NCI-H446 treated with DMSO at 0.1 percent for 48 hours (cell line): Measurements from ENCODE around the gene MLST8.
"Not testable (repeated sequence)": the region's sequence is repeated elsewhere in the genome, so short reads cannot be mapped to it uniquely, and the experiment has no call there.

Source experiments
- DNase-seq: peaks from one replicate; lab custom pipeline; 2025; lab: John Stamatoyannopoulos, UW

MLST8 gene

DNA sequence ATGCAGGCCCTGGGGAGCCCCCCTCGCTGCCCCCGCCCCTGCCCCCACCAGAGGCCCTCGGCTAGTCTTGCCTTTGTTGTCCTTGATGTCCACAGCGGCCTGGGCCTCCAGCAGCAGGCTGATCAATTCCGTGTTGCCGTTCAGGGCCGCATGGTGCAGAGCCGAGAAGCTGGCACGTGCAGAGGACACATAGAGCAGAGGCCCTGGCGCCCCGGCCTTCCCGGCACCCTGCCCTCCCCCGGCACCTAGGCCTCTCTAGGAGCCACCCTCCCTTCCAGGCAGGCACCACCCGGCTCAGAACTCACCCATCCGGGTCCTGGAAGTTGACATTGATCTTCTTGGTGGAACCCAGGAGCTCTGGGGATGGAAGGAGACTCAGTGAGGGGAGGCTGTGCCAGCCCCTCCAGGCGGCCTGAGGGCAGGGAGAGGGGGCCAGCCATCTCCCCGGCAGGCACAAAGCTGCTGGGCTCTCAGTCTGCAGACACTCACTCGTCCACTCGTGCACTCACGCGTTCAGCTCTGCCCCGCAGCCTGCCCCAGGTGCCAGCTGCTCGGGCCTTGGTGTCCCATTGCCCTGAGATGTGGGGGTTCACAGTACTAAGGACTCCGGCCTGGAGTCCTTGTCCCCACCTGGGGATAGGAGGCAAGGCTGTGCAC is 15.1 kb upstream of the MLST8 start:
- DNase-seq: no peak

DNA sequence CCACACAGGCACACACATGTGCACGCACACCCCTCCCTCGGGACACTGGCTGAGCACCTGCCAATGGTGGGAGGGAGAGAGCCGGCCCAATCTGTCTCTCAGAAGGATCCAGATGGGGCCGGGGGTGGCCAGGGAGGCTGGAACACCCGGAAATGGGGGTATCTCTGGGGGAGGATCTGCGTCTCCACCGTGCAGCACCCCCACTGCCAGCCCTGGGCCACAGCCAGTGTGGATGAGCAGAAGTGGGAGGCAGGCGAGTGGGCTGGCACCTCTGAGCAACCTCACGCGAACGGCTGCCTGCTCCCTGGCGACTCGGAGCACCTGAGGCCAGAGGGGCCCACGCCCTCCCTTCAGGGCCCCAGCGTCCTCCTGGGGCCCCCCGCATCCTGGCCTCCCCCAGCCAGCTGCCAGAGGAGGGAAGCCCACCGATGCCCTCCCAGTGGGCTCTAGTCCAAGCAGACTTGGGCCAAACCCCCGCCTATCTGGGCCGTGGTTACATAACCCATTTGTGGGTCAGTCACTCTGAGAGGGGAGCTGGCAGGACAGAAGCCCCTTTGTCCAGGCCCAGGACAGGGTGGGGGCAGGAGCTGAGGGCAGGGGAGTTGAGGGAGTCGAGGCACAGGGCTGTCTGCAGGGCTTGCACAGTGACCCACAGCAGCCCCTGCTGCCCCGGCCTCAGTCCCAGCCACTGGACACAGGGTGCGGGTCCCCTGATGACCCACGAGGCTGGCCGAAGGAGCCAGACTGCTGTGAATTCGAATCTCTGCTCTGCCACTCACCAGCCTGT is 14.4 kb upstream of the MLST8 start:
- DNase-seq: no peak

DNA sequence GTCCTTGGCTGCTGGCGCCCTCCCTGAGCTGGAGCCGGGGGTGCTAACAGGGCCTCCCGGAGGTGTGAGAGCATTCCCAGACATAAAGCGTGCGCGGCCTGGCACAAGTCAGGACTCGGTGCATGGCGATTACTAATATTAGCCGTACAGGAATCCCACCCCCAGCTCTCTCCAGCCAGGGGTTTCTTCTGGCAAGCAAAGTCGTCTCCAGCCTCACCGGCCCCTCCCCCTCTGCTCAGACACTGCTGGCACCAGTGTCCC is 13.9 kb upstream of the MLST8 start:
- DNase-seq: no peak

DNA sequence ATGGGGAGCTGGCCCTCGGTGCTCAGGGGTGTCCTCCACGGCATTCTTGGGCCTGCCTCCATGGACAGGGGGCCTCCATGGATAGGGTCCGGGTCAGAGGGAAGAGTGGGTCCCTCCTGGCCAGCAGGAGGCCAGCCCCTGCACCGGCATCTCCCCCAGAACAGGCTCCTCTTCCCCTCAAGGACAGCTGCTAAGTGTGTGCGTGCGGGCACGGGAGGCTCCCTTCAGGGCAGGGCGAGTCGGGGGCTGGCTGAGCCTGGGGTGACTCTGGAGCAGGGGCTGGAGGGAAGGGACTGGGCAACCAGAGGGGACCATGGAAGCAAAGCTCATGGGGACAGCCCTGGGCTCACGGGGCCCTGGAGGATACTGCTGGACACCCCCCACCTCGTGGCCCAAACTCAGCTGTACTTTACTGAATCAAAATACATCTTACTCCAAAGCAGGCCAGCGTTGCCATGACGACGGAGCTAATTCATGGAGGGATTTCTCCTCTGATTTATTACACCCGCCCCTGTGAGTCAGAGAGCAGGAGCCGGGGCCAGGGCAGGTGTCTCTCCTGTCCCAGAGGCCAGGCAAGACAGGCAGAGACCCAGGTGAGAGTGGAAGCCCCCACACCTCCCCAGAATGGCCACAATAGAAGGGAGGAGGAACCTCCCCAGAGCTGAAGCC is 11.0 kb upstream of the MLST8 start:
- DNase-seq: no peak

DNA sequence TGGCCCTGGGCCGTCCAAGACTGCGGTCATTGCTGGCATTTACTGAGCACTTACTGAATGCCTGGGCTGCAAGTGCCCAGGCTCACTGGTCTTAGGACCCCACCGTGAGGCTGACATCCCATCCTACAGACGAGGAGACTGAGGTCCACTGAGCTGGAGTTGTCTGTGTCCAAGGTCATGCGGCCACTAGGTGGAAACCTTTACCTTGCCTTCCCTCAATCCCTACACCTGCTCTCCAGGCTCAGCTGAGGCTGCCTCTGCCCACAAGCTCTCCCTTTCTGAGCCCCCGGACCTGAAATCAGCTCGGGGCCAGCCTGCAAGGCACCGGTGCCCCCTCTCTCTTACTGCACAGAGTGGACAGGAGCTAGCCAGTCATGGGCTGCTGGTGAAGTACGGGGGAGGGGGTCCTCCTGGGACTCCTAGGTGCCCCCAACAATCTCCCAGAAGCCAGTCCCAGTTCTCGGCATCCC is 10.4 kb upstream of the MLST8 start:
- no peak for DNase-seq

DNA sequence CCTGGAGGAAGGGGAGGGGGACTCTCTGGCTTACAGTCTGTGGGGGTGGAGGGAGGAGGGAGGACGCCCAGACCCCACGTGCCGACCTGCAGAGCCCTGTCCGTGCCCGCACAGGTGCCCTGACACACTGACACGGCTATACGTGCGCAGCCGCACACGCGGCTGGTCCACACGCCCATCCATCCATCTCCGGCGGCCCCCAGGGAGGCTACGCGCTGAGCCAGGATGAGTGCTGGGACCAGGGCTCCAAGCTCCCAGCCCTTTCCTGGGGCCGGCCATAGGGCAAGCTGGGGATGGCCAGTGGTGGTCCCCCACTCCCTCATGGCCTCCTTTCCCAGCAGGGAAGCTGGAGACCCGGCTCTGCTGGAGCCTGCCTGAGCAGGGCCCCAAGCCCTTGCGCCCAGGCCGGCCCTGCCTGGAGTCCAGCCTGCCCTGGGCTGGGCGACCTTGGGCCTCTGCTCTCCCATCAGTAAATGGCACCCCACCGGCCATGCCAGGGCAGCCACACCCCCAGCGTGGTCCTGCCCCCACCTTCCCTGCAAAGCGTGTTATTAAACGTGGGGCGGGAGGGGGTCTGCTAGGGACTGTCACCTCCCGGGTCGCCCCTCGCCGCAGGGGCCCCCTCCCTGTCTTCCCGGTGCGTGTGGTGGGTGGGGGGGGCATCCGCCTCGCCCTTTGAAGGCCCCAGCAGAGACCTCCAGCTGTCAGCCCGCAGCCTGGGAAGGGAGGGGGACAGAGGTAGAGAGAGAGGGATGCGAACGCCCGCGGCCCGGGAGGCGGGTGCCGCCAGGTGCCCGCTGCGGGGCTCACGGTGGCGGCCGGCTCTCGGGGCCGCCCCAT is 9.7 kb upstream of the MLST8 start:
- no peak for DNase-seq

DNA sequence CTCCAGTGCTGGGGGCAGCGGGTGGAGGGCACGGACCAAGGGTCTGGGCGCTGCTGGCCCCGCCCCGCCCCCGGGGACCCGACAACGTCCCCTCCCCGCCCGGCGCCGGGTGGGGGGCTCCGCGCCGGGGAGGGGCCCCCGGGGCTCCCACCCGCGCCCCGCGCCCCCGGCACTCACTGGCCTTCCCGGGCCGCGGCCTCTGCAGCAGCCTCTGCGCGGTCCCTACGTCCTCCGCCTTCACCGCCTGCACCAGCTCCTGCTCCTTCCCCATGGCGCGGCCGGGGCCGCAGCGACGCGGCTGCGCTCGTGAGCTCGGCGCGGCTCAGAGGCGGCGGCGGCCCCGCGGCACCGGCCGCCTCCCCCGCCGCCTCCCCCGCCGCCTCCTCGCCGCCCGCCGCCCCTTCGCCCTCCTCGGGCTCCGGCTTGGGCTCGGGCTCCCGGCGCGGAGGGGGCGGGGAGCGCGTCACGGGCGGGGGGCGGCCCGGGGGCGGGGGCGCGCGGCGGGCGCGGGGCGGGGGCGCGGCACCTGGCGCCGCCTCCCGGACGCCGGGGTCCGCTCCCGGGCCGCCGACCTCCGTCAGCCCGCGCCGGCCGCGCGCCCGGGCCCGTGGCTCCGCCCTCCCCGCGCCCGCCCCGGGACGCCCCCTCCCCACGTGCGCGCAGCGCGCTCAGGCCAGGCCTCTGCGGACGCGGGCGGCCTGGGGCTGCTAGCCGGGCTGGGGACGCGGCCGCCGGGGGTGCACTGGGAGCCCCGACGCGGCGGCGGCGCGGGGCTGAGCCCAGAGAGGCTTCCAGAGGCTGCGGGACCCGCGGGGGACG is 8.9 kb upstream of the MLST8 start, which contains the start of gene CASKIN1:
CASKIN1 (minus strand) TSS at position 444 of the 819 bp plus-strand sequence; CDS start at position 271, 173 bp downstream.
- no peak for DNase-seq

DNA sequence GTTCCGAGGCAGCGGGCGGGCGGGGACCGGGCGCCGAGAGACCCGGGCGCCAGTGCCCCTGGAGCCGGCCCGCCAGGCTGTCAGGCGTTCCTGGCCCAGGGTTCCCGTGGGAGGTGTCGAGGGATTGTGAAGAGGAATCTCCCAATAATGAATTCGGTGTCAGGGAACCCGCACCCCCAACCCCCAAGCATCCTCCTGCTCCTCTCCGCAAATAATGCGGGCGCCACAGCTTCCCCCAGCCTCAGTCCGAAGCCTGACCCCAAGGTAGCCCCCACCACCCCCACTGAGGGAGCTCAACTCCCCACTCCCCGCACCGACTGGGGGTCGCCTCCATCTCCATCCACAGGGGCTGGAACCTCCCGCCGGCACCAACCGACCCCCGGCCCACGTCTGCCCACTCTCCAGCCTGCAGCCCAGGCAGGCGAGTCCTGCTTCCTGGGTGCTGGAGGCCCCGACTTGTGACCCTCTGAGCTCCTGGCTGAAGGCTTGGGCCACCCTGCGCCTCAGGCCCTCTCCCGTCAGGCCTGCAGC is 8.2 kb upstream of the MLST8 start:
- no peak for DNase-seq

DNA sequence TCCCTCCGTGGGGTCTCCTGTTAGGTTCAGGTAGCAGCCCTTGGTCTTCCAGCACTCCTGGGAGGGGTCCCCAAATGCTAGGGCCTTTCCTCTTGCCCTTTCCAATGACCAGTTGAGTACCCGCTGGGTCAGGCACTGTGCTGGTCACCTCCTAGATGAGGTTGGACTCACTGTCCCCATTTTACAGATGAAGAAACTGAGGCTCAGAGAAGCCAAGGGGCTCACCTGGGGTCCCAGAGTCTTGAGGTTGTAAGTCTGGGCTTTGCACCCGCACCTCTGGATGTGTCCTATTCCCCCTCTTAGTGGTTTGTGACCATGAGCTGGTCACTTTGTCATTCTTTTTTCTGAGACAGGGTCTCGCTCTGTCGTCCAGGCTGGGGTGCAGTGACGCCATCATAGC is 7.5 kb upstream of the MLST8 start:
- no peak for DNase-seq

DNA sequence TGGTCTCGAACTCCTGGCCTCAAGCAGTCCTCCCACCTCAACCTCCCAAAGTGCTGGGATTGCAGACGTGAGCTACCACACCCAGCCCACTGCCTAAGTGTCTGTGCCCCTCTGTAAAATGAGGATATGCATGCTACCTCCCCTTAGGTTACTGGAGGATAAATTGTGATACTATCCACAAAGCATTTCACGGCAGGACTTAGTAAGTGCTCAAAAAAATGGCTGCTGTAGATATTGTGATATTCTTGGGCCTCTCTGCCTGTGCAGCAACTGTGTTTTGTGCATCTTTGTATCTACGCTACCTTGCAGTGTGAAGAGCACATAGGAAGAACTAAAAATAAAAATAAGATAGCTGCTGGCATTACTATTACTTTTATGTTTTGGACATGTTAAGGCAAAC is 7.0 kb upstream of the MLST8 start:
- no peak for DNase-seq

DNA sequence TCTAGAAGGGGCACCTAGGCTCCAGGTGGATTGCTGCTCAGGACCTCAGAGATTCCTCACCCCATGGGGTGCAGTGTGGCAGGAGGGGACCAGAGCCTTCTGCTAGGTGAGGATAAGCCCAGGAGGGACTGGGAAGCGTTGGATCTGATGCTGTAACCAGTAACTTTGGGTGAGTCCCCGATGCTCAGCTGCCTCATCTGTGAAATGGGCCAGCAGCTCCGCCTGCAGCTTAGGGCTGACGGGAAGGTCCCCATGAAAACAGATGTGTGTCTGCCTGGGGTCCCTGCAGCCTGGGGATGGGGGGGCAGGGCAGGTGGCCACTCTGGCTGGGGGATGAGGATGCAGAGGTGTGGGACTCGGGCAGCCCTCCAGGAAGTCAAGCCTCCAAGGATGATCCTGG is 6.2 kb upstream of the MLST8 start:
- no peak for DNase-seq

DNA sequence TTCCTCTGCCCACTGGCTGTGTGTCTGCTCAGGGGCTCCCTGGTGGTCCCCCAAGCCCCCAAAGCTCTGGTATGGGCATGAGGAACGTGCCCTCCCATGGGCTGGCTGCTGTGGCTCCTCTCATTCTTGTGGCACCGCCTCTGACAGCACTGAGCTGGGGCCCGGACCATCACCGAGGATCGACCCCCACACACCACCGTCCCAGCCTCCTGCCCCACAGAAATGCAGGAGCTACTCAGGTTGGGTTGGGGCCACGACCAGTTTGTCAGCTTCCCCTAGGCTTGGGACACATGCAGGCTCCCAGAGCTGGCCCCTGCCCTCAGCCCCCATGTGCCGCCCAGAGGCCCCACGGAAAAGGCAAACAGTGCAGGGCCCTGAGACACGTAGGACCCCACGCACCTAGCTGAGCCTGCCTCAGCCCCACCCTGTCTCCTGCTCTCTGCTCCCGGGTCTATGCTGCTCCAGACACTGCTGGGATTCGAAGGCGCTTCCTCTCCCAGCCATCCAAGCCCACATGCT is 5.6 kb upstream of the MLST8 start:
- DNase-seq: no peak

DNA sequence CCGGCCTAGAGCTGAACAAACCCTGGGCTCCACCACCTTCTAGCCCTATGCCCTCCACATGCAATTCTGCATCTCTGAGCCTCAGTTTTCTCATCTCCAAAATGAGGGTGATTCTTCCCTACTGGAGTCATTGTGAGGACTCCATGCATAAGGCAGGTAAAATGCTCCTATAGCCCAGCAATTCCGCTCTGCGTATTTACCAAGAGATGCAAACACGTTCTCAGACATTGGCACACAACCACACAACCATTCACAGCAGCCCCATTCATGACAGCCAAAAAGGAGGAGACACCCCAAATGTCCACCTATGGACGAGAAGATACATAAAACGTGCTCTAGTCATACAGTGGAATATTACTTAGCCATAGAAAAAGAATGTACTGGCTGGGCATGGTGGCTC is 4.9 kb upstream of the MLST8 start:
- no peak for DNase-seq

DNA sequence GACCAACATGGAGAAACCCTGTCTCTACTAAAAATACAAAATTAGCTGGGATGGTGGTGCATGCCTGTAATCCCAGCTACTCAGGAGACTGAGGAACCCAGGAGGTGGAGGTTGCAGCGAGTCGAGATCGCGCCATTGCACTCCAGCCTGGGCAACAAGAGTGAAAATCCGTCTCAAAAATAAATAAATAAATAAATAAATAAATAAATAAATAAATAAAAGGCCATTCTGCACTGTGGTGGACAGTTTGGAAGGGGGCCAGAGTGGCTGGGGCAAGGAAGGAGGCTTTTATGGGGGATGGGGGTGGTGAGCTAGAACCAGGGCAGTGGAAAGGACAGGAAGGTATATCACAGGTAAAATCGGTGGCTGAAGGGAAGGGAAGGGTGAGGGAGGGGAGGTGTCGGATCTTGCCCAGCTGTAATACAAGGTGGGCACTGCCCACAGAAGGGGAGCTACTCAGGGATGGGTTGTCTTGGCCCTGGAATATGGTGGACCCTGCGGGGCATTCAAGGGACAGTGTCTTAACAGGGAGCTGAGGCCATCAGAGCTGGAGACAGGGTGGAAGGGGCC is 2.0 kb upstream of the MLST8 start:
- DNase-seq: not testable (repeated sequence)

DNA sequence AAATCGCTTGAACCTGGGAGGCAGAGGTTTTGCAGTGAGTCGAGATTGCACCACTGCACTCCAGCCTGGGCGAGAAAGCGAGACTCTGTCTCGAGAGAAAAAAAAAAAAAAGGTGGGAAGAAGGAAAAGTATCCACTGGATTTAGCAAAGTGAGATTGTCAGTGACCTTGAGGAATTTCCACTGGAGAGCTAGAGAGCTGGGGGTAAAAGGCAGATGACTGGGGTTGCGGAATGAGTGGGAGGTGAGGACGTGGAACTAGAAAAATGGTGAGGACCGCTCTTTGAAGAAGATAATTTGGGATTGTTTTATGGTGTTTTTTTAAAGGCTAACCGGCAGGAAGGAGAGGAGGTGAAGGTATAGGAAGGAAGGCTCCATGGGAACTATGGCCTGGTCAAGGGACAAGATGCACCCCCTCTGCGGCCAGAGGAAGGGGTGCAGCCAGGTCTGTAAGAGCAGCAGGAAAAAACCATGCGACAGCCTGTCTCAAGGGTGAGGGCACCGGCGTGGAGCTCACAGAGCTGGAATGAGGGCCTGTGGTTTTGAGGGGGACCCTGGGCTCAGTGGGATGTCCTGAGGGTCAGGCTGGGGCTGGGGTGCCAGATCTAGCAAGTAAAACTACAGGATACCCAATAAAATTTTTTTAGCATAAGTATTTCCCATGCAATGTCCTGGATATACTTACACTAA is 694 bp upstream of the MLST8 start:
- DNase-seq: no peak

DNA sequence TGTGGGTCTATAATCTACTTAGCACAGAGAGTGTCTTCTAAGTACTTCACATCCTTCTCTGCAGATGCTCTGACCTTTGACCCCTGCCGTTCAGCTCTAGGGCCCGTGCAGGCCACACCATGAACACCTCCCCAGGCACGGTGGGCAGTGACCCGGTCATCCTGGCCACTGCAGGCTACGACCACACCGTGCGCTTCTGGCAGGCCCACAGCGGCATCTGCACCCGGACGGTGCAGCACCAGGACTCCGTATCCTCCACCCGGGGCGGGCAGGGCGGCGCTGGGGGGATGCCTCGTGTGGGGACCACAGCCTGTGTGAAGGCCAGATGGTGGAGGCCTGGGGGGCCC is 686 bp downstream of the MLST8 start:
- DNase-seq: no peak

DNA sequence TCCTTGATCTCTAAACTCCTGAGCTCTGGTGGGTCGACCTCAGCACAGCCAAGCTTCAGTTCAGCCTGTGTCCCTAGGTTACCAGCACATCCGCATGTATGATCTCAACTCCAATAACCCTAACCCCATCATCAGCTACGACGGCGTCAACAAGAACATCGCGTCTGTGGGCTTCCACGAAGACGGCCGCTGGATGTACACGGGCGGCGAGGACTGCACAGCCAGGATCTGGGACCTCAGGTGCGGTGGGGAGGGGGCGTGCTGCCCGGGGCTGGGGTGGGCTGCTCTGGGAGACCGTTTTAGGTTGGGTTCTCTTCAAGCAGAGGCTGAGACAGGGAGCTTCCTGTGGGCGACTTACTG is 1.1 kb downstream of the MLST8 start:
- no peak for DNase-seq

DNA sequence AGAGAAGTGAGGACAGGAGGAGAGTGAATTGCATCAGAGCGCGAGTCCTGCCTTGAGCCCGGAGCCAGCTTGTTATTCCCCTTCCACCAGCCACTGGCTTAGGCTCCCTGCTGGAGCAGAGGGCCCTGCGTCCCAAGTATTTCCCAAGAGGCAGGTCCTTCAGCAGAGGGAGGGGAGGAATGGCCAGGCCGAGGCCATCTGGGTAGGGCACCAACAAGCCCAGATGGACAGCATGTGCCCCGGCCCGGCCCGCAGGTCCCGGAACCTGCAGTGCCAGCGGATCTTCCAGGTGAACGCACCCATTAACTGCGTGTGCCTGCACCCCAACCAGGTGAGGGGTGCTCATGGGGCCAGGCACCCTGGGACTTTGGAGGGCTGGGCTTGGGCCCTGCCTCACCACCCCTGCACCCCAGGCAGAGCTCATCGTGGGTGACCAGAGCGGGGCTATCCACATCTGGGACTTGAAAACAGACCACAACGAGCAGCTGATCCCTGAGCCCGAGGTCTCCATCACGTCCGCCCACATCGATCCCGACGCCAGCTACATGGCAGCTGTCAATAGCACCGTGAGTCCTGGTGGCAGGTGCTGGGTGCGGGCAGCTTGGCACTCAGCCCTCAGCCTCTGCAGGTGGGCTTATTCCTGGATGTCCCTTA is 1.7 kb downstream of the MLST8 start:
- DNase-seq: no peak

DNA sequence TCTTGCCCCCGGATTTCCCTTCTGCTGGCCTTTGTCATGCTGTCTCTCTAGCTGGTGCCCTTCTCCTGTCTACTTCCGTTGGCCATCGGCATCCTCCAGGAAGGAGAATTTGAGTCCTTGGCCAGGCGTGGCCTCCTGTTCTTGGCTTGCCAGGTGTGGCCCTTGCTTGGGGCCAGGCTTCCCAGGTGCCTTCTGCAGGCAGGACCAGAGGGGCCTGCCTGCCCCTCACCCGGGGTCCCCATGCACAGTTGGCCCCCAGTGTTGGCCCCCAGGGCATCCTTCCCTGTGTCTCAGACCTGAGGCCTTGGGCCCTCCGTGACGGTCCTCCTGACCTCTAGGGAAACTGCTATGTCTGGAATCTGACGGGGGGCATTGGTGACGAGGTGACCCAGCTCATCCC is 2.6 kb downstream of the MLST8 start:
- no peak for DNase-seq

DNA sequence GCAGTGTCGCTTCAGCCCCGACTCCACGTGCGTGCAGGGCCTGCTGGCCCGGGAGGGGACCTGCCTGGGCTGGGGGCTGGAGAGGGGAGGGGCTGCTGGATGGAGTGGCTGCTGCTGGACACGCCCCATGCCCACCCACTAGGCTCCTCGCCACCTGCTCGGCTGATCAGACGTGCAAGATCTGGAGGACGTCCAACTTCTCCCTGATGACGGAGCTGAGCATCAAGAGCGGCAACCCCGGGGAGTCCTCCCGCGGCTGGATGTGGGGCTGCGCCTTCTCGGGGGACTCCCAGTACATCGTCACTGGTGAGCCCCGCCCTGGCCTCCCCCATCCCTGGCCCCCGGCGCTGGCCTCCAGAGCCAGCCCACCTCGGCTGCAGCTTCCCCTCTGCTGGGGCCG is 3.1 kb downstream of the MLST8 start:
- DNase-seq: no peak
